ENCODE measurements around the gene GPN2.

GPN2 gene

DNA sequence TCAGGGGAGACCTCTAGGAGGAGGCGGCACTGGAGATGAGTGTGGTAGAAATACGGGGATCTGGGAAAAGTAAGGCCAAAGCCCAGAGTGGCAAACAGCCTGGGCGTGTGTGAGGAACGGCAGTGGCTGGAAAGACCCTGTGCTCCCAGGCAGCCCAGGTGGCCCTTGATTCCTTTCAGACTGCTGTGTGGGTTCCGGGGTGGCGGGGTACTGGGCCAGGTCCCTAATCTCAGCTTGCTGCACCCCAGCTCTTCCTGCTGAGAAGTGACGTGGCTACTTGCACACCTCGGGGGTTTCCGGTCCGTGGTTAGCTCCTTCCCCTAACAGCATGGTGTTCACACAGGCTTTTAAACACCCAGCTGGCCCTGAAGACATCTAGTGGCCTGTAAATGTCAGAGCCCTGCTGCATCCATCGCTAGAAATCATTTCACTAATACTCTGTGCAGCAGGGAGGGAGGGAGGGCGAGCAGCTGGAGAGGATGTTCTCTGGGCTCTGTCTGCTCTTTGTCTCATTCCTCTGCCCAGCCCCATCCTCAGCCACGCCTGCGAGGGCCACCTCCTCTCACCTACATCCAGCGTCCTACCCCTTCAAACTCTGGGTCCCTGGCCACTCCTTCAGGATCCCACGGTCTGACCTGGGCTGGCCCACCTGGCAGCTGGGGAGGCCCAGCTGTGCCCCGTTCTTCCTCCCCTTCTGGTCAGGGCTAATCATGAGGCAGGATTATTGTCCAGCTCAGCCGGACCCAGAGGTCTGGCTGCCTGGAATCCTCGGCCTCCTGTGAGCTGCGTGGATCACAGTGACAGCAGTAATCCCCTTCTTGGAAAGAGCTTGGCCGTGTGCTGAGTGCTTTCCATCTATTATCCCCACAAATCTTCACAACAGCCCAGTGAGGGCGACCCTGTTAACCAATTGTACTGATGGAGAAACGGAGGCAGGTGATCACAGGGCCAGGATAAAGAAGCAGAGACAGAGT, 56.4 kb downstream of the GPN2 start:
- TF ChIP-seq, protein P1, sequence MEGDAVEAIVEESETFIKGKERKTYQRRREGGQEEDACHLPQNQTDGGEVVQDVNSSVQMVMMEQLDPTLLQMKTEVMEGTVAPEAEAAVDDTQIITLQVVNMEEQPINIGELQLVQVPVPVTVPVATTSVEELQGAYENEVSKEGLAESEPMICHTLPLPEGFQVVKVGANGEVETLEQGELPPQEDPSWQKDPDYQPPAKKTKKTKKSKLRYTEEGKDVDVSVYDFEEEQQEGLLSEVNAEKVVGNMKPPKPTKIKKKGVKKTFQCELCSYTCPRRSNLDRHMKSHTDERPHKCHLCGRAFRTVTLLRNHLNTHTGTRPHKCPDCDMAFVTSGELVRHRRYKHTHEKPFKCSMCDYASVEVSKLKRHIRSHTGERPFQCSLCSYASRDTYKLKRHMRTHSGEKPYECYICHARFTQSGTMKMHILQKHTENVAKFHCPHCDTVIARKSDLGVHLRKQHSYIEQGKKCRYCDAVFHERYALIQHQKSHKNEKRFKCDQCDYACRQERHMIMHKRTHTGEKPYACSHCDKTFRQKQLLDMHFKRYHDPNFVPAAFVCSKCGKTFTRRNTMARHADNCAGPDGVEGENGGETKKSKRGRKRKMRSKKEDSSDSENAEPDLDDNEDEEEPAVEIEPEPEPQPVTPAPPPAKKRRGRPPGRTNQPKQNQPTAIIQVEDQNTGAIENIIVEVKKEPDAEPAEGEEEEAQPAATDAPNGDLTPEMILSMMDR (IDR thresholded peaks at IDR 0.05; ENCODE audit: low read depth, low read length) = no peak
- no peak for DNase-seq (ENCODE audit: extremely low read depth, low read depth)

- TF ChIP-seq, protein P1 (IDR thresholded peaks at IDR 0.05; ENCODE audit: low read depth, low read length) = no peak
- DNase-seq (ENCODE audit: extremely low read depth, low read depth) = no peak
Measured at GRCh38 chr1:26832249-26832960, 57.7 kb downstream of the GPN2 start.

DNA sequence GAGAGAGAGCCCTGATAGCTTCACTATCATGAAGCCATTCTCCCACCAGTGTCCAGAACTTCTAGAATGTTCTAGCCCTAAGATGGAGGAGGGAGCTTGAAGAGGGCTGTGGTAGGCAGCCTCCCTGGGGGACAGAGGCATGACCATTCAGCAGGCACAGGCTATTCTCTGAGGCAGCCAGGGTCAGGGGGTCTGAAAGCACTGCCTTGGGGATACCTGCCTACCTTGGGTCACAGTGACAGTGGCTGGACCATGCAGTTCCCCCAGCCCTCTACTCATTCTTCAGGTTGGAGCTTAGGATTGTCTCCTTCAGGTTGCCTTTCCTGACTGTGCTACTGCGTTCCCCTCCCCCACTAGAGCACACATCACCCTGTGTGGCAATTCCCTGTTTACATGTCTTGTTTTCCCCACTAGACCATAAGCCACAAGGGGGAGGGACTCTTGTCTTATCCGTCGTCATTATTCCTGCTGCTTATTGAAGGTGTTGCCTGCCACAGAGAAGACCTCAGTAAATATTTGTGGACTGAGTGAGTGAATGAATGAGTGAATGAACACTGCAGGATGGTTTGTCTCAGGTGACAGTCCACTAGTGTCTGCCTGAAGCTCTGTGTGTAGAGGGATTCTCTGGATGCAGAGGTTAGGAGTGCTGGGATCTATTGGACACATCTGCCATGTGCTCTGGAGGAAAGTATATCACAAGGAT, 58.4 kb downstream of the GPN2 start:
- TF ChIP-seq, protein P1 (IDR thresholded peaks at IDR 0.05; ENCODE audit: low read depth, low read length) = no peak
- no peak for DNase-seq (ENCODE audit: extremely low read depth, low read depth)

DNA sequence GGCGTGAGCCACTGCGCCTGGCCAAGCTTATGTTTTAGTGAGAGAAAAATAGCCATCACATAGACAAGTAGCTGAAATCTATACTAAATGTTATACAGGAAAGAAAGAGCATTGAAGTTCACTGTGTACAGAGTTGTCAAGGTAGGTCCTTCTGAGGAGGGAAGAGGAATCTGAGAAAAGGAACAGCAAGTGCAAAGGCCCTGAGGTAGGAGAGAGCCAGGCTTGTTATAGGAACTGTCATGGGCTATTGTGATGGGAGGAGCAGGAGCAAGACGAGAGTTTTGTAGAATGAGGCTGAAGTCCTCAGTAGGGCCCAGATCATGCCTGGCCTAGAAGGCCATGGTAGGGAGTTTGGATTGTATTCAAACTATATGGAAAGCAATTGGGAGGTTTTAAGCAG, 59.0 kb downstream of the GPN2 start:
- TF ChIP-seq, protein P1 (IDR thresholded peaks at IDR 0.05; ENCODE audit: low read depth, low read length) = no peak
- DNase-seq (ENCODE audit: extremely low read depth, low read depth) = no peak

- no peak for DNase-seq (ENCODE audit: extremely low read depth, low read depth)
- TF ChIP-seq, protein P1 (IDR thresholded peaks at IDR 0.05; ENCODE audit: low read depth, low read length) = no peak
Measured at GRCh38 chr1:26829184-26829911, 60.7 kb downstream of the GPN2 start.

DNA sequence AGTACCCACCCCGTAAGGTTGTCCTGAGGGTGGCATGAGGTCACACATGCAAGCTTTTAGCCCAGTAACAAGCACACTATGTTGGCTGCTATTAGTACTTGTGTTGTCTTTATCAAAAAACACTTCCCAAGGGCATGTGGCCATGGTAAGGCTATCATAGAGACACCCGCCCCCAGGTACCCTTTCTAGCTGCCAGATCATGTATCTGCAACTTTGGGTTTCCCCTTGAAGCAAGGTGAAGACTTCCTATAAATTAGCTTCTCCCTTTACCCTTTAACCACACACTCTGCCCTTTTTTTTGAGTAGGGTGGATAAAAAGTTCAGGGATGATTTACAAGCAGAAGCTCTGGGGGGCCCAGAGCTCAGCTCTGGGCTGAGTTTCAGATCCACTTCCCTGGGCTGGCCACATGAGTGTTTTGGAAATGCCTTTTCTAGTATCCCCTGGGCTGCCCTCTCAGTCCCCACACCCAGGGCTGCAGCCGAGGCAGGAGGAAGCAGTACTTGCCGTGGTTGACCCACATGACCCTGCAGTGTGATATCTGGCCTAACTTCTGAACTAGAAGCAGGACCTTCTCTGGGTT, 61.6 kb downstream of the GPN2 start:
- no peak for DNase-seq (ENCODE audit: extremely low read depth, low read depth)
- TF ChIP-seq, protein P1 (IDR thresholded peaks at IDR 0.05; ENCODE audit: low read depth, low read length) = no peak
